Liver (tissue), 3 donors: ENCODE measurements around the gene SKOR2.
"Not testable (repeated sequence)": the region's sequence is repeated elsewhere in the genome, so short reads cannot be mapped to it uniquely, and the experiment has no call there.

Source experiments
- EGR1 ChIP-seq, 2 donors: IDR thresholded peaks; 2 replicates each; pipeline ENCODE4 v1.6.1; 2016 to 2018; ENCODE audit warnings: antibody characterized with exemption in 2 of 2, low read depth in 2 of 2
- FOXA1 ChIP-seq: IDR thresholded peaks from 2 replicates; pipeline ENCODE4 v1.6.1; 2016; ENCODE audit warnings: antibody characterized with exemption
- JUND ChIP-seq, 2 donors: IDR thresholded peaks; 2 replicates each; pipeline ENCODE4 v1.6.1; 2016; ENCODE audit warnings: antibody characterized with exemption in 2 of 2
- MAX ChIP-seq: IDR thresholded peaks from 2 replicates; pipeline ENCODE4 v1.6.1; 2016; ENCODE audit warnings: antibody characterized with exemption
- RAD21 ChIP-seq, 2 donors: IDR thresholded peaks; 2 replicates each; pipeline ENCODE4 v1.6.1; 2016; ENCODE audit warnings: antibody characterized with exemption in 2 of 2, mild to moderate bottlenecking in 2 of 2
- SP1 ChIP-seq: IDR thresholded peaks from 2 replicates; pipeline ENCODE4 v1.6.1; 2018; ENCODE audit warnings: antibody characterized with exemption, mild to moderate bottlenecking
- TAF1 ChIP-seq: conservative IDR thresholded peaks from 2 replicates; pipeline ENCODE4 v1.6.1; 2016; ENCODE audit warnings: antibody characterized with exemption, mild to moderate bottlenecking
- TF ChIP-seq, protein P1 (sequence below): fragments of 150-350 bp; IDR thresholded peaks from 2 replicates; pipeline ENCODE4 v1.5.1; 2017; ENCODE audit warnings: improper control_type of control experiment, low read depth, low read length; ENCODE audit not compliant: missing input control
- TF ChIP-seq, protein P2 (sequence below): IDR thresholded peaks from 2 replicates; pipeline ENCODE4 v1.6.1; 2016; ENCODE audit warnings: antibody characterized with exemption, mild to moderate bottlenecking
- donor health status: healthy.
- donor health status: healthy.

DNA sequence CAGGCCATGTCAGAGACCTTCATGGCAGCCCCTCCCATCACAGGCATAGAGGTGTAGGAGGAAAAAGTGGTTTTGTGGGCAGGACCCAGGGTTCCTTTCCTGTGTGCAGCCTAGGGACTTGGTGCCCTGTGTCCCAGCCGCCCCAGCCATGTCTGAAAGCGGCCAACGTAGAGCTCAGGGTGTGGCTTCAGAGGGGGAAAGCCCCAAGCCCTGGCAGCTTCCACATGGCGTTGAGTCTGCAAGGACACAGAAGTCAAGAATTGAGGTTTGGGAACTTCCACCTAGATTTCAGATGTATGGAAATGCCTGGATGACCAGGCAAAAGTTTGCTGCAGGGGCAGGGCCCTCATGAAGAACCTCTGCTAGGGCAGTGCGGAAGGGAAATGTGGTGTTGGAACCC lies 69.3 kb downstream of the SKOR2 start:
- not testable (repeated sequence) for TF ChIP-seq FOXA1; JUND (IDR thresholded peaks at IDR 0.05); SP1; TAF1; RAD21 (IDR thresholded peaks at IDR 0.05); EGR1 (IDR thresholded peaks at IDR 0.05; ENCODE audit: low read depth in 2 of 2); MAX
- TF ChIP-seq, protein P1, sequence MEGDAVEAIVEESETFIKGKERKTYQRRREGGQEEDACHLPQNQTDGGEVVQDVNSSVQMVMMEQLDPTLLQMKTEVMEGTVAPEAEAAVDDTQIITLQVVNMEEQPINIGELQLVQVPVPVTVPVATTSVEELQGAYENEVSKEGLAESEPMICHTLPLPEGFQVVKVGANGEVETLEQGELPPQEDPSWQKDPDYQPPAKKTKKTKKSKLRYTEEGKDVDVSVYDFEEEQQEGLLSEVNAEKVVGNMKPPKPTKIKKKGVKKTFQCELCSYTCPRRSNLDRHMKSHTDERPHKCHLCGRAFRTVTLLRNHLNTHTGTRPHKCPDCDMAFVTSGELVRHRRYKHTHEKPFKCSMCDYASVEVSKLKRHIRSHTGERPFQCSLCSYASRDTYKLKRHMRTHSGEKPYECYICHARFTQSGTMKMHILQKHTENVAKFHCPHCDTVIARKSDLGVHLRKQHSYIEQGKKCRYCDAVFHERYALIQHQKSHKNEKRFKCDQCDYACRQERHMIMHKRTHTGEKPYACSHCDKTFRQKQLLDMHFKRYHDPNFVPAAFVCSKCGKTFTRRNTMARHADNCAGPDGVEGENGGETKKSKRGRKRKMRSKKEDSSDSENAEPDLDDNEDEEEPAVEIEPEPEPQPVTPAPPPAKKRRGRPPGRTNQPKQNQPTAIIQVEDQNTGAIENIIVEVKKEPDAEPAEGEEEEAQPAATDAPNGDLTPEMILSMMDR = not testable (repeated sequence)
- TF ChIP-seq, protein P2, sequence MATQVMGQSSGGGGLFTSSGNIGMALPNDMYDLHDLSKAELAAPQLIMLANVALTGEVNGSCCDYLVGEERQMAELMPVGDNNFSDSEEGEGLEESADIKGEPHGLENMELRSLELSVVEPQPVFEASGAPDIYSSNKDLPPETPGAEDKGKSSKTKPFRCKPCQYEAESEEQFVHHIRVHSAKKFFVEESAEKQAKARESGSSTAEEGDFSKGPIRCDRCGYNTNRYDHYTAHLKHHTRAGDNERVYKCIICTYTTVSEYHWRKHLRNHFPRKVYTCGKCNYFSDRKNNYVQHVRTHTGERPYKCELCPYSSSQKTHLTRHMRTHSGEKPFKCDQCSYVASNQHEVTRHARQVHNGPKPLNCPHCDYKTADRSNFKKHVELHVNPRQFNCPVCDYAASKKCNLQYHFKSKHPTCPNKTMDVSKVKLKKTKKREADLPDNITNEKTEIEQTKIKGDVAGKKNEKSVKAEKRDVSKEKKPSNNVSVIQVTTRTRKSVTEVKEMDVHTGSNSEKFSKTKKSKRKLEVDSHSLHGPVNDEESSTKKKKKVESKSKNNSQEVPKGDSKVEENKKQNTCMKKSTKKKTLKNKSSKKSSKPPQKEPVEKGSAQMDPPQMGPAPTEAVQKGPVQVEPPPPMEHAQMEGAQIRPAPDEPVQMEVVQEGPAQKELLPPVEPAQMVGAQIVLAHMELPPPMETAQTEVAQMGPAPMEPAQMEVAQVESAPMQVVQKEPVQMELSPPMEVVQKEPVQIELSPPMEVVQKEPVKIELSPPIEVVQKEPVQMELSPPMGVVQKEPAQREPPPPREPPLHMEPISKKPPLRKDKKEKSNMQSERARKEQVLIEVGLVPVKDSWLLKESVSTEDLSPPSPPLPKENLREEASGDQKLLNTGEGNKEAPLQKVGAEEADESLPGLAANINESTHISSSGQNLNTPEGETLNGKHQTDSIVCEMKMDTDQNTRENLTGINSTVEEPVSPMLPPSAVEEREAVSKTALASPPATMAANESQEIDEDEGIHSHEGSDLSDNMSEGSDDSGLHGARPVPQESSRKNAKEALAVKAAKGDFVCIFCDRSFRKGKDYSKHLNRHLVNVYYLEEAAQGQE = not testable (repeated sequence)
